K562 (cell line): ENCODE data around the gene TXNDC8. TPM values are rescaled to one million over a fixed set of nuclear protein-coding genes. Genes with fewer than 3 reads are reported as not detected.

Experiments
- ATAC-seq: fragments of 200-7000 bp; cut with Tn5 transposase; 3 replicates; pipeline ENCODE4 v1.9.1; 2020; ENCODE audit warnings: moderate library complexity
- BruUV-seq: library from RNA; stranded (reverse); fragments of 400-500 nt; replicated peaks from 2 replicates; lab custom pipeline; 2021; lab: Mats Ljungman, UMichigan
- CTCF ChIA-PET: fragments of 300-600 bp; formaldehyde crosslinking; extraction: SDS; loops from one replicate; lab custom pipeline; 2021; ENCODE audit warnings: low intra/inter-chr PET ratio; lab: Yijun Ruan, JAX
- POLR2A ChIA-PET: fragments of 300-600, 350-650 bp; sonication (Branson Sonifier 250); formaldehyde crosslinking; extraction: SDS; loops from one replicate; lab custom pipeline; 2021; ENCODE audit warnings: antibody characterized with exemption, inconsistent platforms; lab: Yijun Ruan, JAX
- DNase-seq, 4 experiments: peaks; one replicate each; pipeline versions ENCODE4 v3.0.0 to v3.0.0-alpha.2; 2011 to 2018; ENCODE audit warnings: low spot score in 3 of 4, mixed read lengths in 3 of 4; ENCODE audit errors: extremely low read depth in 1 of 4
- FAIRE-seq: peaks from 2 replicates; lab custom pipeline; 2011; peaks lifted over from hg19 to GRCh38; lab: Jason Lieb, UNC
- H2AFZ ChIP-seq: 2 replicates; pipeline ENCODE4 v1.6.0; 2011; ENCODE audit warnings: low read depth, low read length, control low read depth, inconsistent platforms
- H3K27ac ChIP-seq: fragments of 200-600 bp; 3 replicates; pipeline ENCODE4 v1.8.0; 2011; ENCODE audit warnings: low read depth, mild to moderate bottlenecking, control low read depth, inconsistent platforms, low read length, moderate library complexity, mixed read lengths; ENCODE audit errors: extremely low read depth
- H3K27me3 ChIP-seq, 2 experiments: fragments of 300-600 bp in 1 of 2; 2 replicates in 1 of 2; 3 replicates in 1 of 2; pipeline versions ENCODE4 v1.6.0 to v1.8.0; 2011; ENCODE audit warnings: inconsistent platforms in 2 of 2, low read length in 2 of 2, mild to moderate bottlenecking in 1 of 2, mixed read lengths in 1 of 2, moderate library complexity in 1 of 2; ENCODE audit not compliant: control insufficient read depth in 2 of 2, insufficient read depth in 2 of 2
- H3K36me3 ChIP-seq: fragments of 300-600 bp; 3 replicates; pipeline ENCODE4 v1.8.0; 2011; ENCODE audit warnings: mild to moderate bottlenecking, low read length, inconsistent platforms; ENCODE audit not compliant: control insufficient read depth, insufficient read depth
- H3K4me1 ChIP-seq, 2 experiments: fragments of 200-600 bp in 1 of 2; replicated peaks in 1 of 2; 2 replicates in 1 of 2; 3 replicates in 1 of 2; pipeline versions ENCODE4 v1.5.1 to v1.8.0; 2011; ENCODE audit warnings: inconsistent platforms in 2 of 2, low read length in 2 of 2, mild to moderate bottlenecking in 1 of 2, mixed read lengths in 1 of 2, moderate library complexity in 1 of 2; ENCODE audit not compliant: control insufficient read depth in 2 of 2, insufficient read depth in 2 of 2
- H3K4me2 ChIP-seq: 2 replicates; pipeline ENCODE4 v1.6.1; 2011; ENCODE audit warnings: low read length, control low read depth, inconsistent platforms, mixed read lengths; ENCODE audit not compliant: insufficient read depth
- H3K4me3 ChIP-seq: fragments of 200-600 bp; sonication (generic), shearing (Covaris generic); 2 replicates; pipeline ENCODE4 v1.5.1; 2016; ENCODE audit warnings: control low read depth, inconsistent platforms
- H3K79me2 ChIP-seq: fragments of 200-600 bp; 3 replicates; pipeline ENCODE4 v1.8.0; 2011; ENCODE audit warnings: low read length, inconsistent platforms; ENCODE audit not compliant: control insufficient read depth, insufficient read depth
- H3K9ac ChIP-seq, 2 experiments: 2 replicates each; pipeline versions ENCODE4 v1.6.0 to v1.6.1; 2011; ENCODE audit warnings: low read depth in 2 of 2, low read length in 2 of 2, control low read depth in 1 of 2, inconsistent platforms in 1 of 2, mild to moderate bottlenecking in 1 of 2, mixed read lengths in 1 of 2; ENCODE audit not compliant: insufficient read depth in 1 of 2
- H3K9me1 ChIP-seq: one replicate; pipeline ENCODE4 v1.6.0; 2011; ENCODE audit warnings: inconsistent platforms, mild to moderate bottlenecking, low read length, moderate library complexity; ENCODE audit not compliant: control insufficient read depth, insufficient read depth
- H3K9me3 ChIP-seq: replicated peaks from 2 replicates; pipeline ENCODE4 v1.5.1; 2011; ENCODE audit warnings: low read depth, low read length, inconsistent platforms; ENCODE audit not compliant: control insufficient read depth, insufficient read depth
- H4K20me1 ChIP-seq: replicated peaks from 2 replicates; pipeline ENCODE4 v1.6.1; 2011; ENCODE audit warnings: low read length, inconsistent platforms, mixed read lengths; ENCODE audit not compliant: control insufficient read depth, insufficient read depth
- CBX3 ChIP-seq, 2 experiments: IDR thresholded peaks; 1 replicate in 1 of 2; 2 replicates in 1 of 2; pipeline ENCODE4 v1.6.1; 2012; ENCODE audit warnings: inconsistent platforms in 2 of 2, low read length in 2 of 2, borderline replicate concordance in 1 of 2, control low read depth in 1 of 2
- CHCHD3 ChIP-seq: fragments of 250-450 bp; sonication (Bioruptor Pico); IDR thresholded peaks from 2 replicates; pipeline ENCODE4 v2.1.2; 2022; ENCODE audit warnings: mild to moderate bottlenecking
- COPS2 ChIP-seq: fragments of 450-650 bp; conservative IDR thresholded peaks from 2 replicates; pipeline ENCODE4 v1.6.1; 2016; ENCODE audit warnings: mild to moderate bottlenecking, moderate library complexity
- HMGN3 ChIP-seq: IDR thresholded peaks from 2 replicates; pipeline ENCODE4 v1.6.1; 2011; ENCODE audit warnings: borderline replicate concordance, low read depth, mild to moderate bottlenecking, mixed read lengths, low read length; ENCODE audit not compliant: insufficient read length; ENCODE audit errors: extremely low read depth
- HSF4 ChIP-seq: fragments of 250-450 bp; sonication (Bioruptor Pico); IDR thresholded peaks from 2 replicates; pipeline ENCODE4 v2.1.2; 2022; ENCODE audit warnings: mild to moderate bottlenecking, moderate library complexity, borderline replicate concordance
- PHB2 ChIP-seq: fragments of 450-650 bp; IDR thresholded peaks from 2 replicates; pipeline ENCODE4 v1.6.1; 2017; ENCODE audit warnings: low read depth
- PHF8 ChIP-seq: fragments of 200-600 bp; sonication (generic); IDR thresholded peaks from 2 replicates; pipeline ENCODE4 v1.6.1; 2012; ENCODE audit warnings: mixed run types, mild to moderate bottlenecking, inconsistent platforms, low read length, moderate library complexity, borderline replicate concordance
- ZNF253 ChIP-seq: fragments of 250-450 bp; sonication (Bioruptor Pico); conservative IDR thresholded peaks from 2 replicates; pipeline ENCODE4 v1.6.1; 2021; ENCODE audit warnings: mild to moderate bottlenecking
- ZNF445 ChIP-seq: fragments of 250-450 bp; sonication (Bioruptor Pico); IDR thresholded peaks from 2 replicates; pipeline ENCODE4 v1.4.0; 2020; ENCODE audit warnings: low read depth, mild to moderate bottlenecking, moderate library complexity
- ZZZ3 ChIP-seq: fragments of 450-650 bp; IDR thresholded peaks from 2 replicates; pipeline ENCODE4 v1.6.1; 2016; ENCODE audit warnings: antibody characterized with exemption, mild to moderate bottlenecking, moderate library complexity
- WGBS: fragments of 100-300 bp; shearing (Covaris generic); methylation state at CpG from one replicate; pipeline ENCODE4 v1.1.6; 2016; ENCODE audit warnings: low coverage, mixed read lengths; ENCODE audit not compliant: insufficient coverage; ENCODE audit errors: missing lambda C conversion rate; 5-methylcytosine and 5-hydroxymethylcytosine counted together
- in situ Hi-C: fragments of 300-500 bp; cut with MboI; formaldehyde crosslinking; loops from 4 replicates; pipeline ENCODE4 v1.15.0; 2018; ENCODE audit warnings: inconsistent platforms, mixed read lengths
- intact Hi-C: fragments of 100-400 bp; cut with micrococcal nuclease; formaldehyde crosslinking; loops from 2 replicates; pipeline ENCODE4 v1.14.2; 2022
- polyA plus RNA-seq, 8 experiments: library from polyadenylated mRNA; depleted of rRNA in 4 of 8; stranded (reverse) in 5 of 8; unstranded in 3 of 8; fragments of >200 nt; fragmentation: Nextera tagmentation in 2 of 8; fragmentation: Illumina TruSeq in 1 of 8; extraction: Ambion mirVana in 2 of 8; extraction: Trizol in 1 of 8; gene quantifications; 2 replicates each; pipeline versions ENCODE4 v1.2.1 to v1.2.3, GENCODE V29; 2011 to 2014; ENCODE audit warnings: inconsistent platforms in 1 of 8, missing spikeins in 1 of 8
- total RNA-seq, 7 experiments: library from RNA; depleted of rRNA in 6 of 7; stranded (reverse); fragments of >200 nt in 6 of 7; fragmentation: Illumina TruSeq in 2 of 7; extraction: Trizol in 2 of 7; gene quantifications; 2 replicates each; pipeline versions ENCODE4 v1.2.1 to v1.2.3, GENCODE V29; 2011 to 2021; ENCODE audit warnings: low replicate concordance in 1 of 7
- TF ChIP-seq, protein P1 (sequence below), 2 experiments: fragments of 450-650 bp; IDR thresholded peaks; 2 replicates each; pipeline ENCODE4 v1.6.1; 2016
- TF ChIP-seq, protein P2 (sequence below): sonication (generic); formaldehyde crosslinking; IDR thresholded peaks from 2 replicates; pipeline ENCODE4 v1.8.0; 2022; ENCODE audit warnings: mild to moderate bottlenecking, missing genetic modification reagents
- TF ChIP-seq, protein P3 (sequence below): fragments of 250-450 bp; sonication (Bioruptor Pico); IDR thresholded peaks from 2 replicates; pipeline ENCODE4 v1.4.0; 2020; ENCODE audit warnings: mild to moderate bottlenecking, moderate library complexity
- TF ChIP-seq, protein P4 (sequence below): fragments of 250-450 bp; sonication (Bioruptor Pico); IDR thresholded peaks from 2 replicates; pipeline ENCODE4 v1.9.0; 2021; ENCODE audit warnings: mild to moderate bottlenecking
- TF ChIP-seq, protein P5 (sequence below): fragments of 450-650 bp; formaldehyde crosslinking; IDR thresholded peaks from 2 replicates; pipeline ENCODE4 v1.4.0; 2022; ENCODE audit warnings: missing genetic modification characterization

TXNDC8 gene
- total and polyA plus RNA-seq, 9 of the 15 experiments (the other 6 are each of a cell fraction or from before 2014, with no cell fraction given), result not detected

DNA sequence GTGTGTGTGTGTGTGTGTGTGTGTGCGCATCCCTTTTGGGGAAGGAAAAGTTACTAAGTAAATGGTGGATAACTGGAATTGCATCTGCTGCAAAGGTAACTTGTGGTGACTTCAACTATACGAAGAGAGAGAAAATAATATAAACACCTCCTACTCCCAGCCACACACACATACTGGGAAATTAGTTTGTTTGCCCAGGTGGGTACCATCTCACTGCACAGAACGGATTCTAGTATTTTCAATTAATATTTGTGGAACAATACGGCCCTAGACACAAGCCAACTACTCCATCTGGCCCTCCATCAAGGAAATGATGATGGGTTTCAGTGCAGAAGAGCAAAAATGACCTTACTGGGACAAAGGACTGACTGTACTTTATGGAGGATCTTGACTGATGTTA, 49.2 kb downstream of the TXNDC8 start:
- Histone ChIP-seq H3K4me3 (no peak overlapping the region), H3K4me2 (no peak overlapping the region), H3K36me3 (no peaks in the 10 kb centered on the region), H3K9me3 (no peaks in the 10 kb centered on the region), H3K9ac (no peak overlapping the region), H3K9me1 (no peaks in the 10 kb centered on the region), H3K27ac (no peak overlapping the region), H3K79me2 (no peaks in the 10 kb centered on the region), H3K27me3 (peaks cover 2 to 22% of the 10 kb centered on the region in 2 experiments; a peak in 4 of 5 replicates), H3K4me1 (peaks cover 0 to 5% of the 10 kb centered on the region in 2 experiments; a peak in 2 of 5 replicates), H2AFZ (no peak overlapping the region), H4K20me1 (no peaks in the 10 kb centered on the region)
- WGBS, result 8% methylated on average over 4 of the region's 4 CpGs
- intact Hi-C loops, result loop anchor here (10.0 kb wide), 1 partner anchor 724 kb away; no protein-coding TSS in a partner anchor
- POLR2A ChIA-PET, result no interaction called here
- in situ Hi-C loops, result no loop called here
- DNase-seq (no peak), ATAC-seq (no peak), FAIRE-seq (no peak)
- no TSS peak for BruUV-seq
- CTCF ChIA-PET, result no interaction called here
- TF ChIP-seq HMGN3, result no peak
- TF ChIP-seq, protein P1, sequence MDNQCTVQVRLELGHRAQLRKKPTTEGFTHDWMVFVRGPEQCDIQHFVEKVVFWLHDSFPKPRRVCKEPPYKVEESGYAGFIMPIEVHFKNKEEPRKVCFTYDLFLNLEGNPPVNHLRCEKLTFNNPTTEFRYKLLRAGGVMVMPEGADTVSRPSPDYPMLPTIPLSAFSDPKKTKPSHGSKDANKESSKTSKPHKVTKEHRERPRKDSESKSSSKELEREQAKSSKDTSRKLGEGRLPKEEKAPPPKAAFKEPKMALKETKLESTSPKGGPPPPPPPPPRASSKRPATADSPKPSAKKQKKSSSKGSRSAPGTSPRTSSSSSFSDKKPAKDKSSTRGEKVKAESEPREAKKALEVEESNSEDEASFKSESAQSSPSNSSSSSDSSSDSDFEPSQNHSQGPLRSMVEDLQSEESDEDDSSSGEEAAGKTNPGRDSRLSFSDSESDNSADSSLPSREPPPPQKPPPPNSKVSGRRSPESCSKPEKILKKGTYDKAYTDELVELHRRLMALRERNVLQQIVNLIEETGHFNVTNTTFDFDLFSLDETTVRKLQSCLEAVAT (IDR thresholded peaks at IDR 0.05), result no peak
- TF ChIP-seq, protein P2, sequence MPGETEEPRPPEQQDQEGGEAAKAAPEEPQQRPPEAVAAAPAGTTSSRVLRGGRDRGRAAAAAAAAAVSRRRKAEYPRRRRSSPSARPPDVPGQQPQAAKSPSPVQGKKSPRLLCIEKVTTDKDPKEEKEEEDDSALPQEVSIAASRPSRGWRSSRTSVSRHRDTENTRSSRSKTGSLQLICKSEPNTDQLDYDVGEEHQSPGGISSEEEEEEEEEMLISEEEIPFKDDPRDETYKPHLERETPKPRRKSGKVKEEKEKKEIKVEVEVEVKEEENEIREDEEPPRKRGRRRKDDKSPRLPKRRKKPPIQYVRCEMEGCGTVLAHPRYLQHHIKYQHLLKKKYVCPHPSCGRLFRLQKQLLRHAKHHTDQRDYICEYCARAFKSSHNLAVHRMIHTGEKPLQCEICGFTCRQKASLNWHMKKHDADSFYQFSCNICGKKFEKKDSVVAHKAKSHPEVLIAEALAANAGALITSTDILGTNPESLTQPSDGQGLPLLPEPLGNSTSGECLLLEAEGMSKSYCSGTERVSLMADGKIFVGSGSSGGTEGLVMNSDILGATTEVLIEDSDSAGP (CRISPR knock-in tag), result no peak
- TF ChIP-seq COPS2, result no peak
- TF ChIP-seq CHCHD3 (CRISPR knock-in tag), result no peak
- TF ChIP-seq ZNF253, result no peak
- TF ChIP-seq ZNF445 (CRISPR knock-in tag), result no peak
- no peak for TF ChIP-seq CBX3 (IDR thresholded peaks at IDR 0.05; ENCODE audit: borderline replicate concordance in 1 of 2, low read length in 2 of 2)
- no peak for TF ChIP-seq PHF8
- TF ChIP-seq, protein P3, sequence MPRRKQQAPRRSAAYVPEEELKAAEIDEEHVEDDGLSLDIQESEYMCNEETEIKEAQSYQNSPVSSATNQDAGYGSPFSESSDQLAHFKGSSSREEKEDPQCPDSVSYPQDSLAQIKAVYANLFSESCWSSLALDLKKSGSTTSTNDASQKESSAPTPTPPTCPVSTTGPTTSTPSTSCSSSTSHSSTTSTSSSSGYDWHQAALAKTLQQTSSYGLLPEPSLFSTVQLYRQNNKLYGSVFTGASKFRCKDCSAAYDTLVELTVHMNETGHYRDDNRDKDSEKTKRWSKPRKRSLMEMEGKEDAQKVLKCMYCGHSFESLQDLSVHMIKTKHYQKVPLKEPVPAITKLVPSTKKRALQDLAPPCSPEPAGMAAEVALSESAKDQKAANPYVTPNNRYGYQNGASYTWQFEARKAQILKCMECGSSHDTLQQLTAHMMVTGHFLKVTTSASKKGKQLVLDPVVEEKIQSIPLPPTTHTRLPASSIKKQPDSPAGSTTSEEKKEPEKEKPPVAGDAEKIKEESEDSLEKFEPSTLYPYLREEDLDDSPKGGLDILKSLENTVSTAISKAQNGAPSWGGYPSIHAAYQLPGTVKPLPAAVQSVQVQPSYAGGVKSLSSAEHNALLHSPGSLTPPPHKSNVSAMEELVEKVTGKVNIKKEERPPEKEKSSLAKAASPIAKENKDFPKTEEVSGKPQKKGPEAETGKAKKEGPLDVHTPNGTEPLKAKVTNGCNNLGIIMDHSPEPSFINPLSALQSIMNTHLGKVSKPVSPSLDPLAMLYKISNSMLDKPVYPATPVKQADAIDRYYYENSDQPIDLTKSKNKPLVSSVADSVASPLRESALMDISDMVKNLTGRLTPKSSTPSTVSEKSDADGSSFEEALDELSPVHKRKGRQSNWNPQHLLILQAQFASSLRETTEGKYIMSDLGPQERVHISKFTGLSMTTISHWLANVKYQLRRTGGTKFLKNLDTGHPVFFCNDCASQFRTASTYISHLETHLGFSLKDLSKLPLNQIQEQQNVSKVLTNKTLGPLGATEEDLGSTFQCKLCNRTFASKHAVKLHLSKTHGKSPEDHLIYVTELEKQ, result no peak
- TF ChIP-seq, protein P4, sequence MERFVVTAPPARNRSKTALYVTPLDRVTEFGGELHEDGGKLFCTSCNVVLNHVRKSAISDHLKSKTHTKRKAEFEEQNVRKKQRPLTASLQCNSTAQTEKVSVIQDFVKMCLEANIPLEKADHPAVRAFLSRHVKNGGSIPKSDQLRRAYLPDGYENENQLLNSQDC (CRISPR knock-in tag), result no peak
- no peak for TF ChIP-seq ZZZ3
- no peak for TF ChIP-seq PHB2
- no peak for TF ChIP-seq HSF4 (CRISPR knock-in tag)
- TF ChIP-seq, protein P5, sequence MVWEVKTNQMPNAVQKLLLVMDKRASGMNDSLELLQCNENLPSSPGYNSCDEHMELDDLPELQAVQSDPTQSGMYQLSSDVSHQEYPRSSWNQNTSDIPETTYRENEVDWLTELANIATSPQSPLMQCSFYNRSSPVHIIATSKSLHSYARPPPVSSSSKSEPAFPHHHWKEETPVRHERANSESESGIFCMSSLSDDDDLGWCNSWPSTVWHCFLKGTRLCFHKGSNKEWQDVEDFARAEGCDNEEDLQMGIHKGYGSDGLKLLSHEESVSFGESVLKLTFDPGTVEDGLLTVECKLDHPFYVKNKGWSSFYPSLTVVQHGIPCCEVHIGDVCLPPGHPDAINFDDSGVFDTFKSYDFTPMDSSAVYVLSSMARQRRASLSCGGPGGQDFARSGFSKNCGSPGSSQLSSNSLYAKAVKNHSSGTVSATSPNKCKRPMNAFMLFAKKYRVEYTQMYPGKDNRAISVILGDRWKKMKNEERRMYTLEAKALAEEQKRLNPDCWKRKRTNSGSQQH (CRISPR knock-in tag), result no peak
